HTERT RPE-1 (cell line): ENCODE data around the gene ALDH1L2.

Source experiments
- in situ Hi-C: fragments of 300-500 bp; cut with MboI; formaldehyde crosslinking; loops from 4 replicates; pipeline ENCODE4 v1.14.3; 2020; ENCODE audit warnings: low sequenced_read_pairs

The ALDH1L2 gene

GRCh38 chr12:105085501-105085900 is 1.2 kb upstream of the ALDH1L2 start:
- in situ Hi-C loops, result no loop called here

- in situ Hi-C loops, result no loop called here
Measured at GRCh38 chr12:105083551-105084105, 630 bp downstream of the ALDH1L2 start.

- in situ Hi-C loops, result no loop called here
Measured at GRCh38 chr12:105083031-105083430, 1.2 kb downstream of the ALDH1L2 start.

GRCh38 chr12:105078712-105079570 is 5.3 kb downstream of the ALDH1L2 start:
- in situ Hi-C loops, result no loop called here

GRCh38 chr12:105077435-105077834 is 6.8 kb downstream of the ALDH1L2 start:
- in situ Hi-C loops, result no loop called here

GRCh38 chr12:105076913-105077312 is 7.3 kb downstream of the ALDH1L2 start:
- in situ Hi-C loops, result no loop called here

GRCh38 chr12:105076098-105076497 is 8.2 kb downstream of the ALDH1L2 start:
- in situ Hi-C loops, result no loop called here

GRCh38 chr12:105072888-105073488 is 11.3 kb downstream of the ALDH1L2 start:
- in situ Hi-C loops, result no loop called here

- in situ Hi-C loops, result no loop called here
Measured at GRCh38 chr12:105071981-105072380, 12.3 kb downstream of the ALDH1L2 start.

GRCh38 chr12:105069936-105070702 is 14.1 kb downstream of the ALDH1L2 start:
- in situ Hi-C loops, result no loop called here

- in situ Hi-C loops, result no loop called here
Measured at GRCh38 chr12:105067511-105068031, 16.7 kb downstream of the ALDH1L2 start.

GRCh38 chr12:105064564-105065178 is 19.6 kb downstream of the ALDH1L2 start:
- in situ Hi-C loops, result no loop called here

GRCh38 chr12:105060715-105061378 is 23.4 kb downstream of the ALDH1L2 start:
- in situ Hi-C loops, result no loop called here

- in situ Hi-C loops, result no loop called here
Measured at GRCh38 chr12:105057174-105057573, 27.1 kb downstream of the ALDH1L2 start.

- in situ Hi-C loops, result no loop called here
Measured at GRCh38 chr12:105053116-105053572, 31.1 kb downstream of the ALDH1L2 start.

- in situ Hi-C loops, result no loop called here
Measured at GRCh38 chr12:105051981-105052380, 32.3 kb downstream of the ALDH1L2 start.

- in situ Hi-C loops, result no loop called here
Measured at GRCh38 chr12:105048315-105048714, 35.9 kb downstream of the ALDH1L2 start.

GRCh38 chr12:105047308-105047707 is 37.0 kb downstream of the ALDH1L2 start:
- in situ Hi-C loops, result no loop called here

GRCh38 chr12:105041186-105041585 is 43.1 kb downstream of the ALDH1L2 start:
- in situ Hi-C loops, result no loop called here

- in situ Hi-C loops, result no loop called here
Measured at GRCh38 chr12:105040476-105040875, 43.8 kb downstream of the ALDH1L2 start.
